ENCODE results near the gene C6orf136.
A peak's percentile ranks its signal among the peaks of the same experiment; 100 is the strongest.

C6orf136 gene

DNA sequence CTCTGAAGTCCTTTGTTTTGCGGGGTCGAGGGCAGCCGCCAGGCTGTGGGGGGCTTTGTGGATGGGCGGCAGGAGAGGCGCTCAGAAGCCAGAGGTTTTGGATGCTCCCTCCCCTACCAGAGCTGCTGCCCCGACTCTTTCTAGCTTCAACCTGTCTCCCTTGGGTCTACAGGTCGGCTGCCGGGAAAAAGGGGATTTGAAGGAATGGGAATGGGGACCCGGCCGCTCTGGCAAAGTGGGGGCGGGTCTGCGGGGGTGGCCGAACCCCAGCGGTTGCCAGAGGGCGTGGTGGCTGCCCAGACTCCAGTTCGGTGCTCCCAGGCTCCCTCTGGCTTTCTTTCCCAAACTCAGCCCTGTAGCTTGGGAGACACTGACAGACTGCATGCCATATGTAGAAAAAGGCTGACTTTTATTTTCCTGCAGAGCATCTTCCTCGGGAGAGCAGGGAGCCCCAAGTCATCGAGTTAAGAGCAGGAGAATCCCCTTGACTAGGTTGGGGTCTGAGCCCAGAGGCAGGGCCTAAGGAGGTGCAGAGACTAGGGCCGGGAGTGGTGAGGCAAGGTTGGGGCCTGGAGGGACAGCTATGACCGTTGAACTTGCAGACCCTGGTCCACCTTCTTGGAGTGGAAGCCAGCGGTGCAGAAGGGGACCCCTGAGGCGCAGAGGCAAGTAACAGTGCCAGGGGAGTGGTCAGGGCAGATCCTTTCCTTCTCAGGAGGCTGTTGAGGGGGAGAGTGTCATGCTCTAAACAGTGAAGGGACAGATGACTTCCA, 40.9 kb downstream of the C6orf136 start:
- DNase-seq: no peak

DNA sequence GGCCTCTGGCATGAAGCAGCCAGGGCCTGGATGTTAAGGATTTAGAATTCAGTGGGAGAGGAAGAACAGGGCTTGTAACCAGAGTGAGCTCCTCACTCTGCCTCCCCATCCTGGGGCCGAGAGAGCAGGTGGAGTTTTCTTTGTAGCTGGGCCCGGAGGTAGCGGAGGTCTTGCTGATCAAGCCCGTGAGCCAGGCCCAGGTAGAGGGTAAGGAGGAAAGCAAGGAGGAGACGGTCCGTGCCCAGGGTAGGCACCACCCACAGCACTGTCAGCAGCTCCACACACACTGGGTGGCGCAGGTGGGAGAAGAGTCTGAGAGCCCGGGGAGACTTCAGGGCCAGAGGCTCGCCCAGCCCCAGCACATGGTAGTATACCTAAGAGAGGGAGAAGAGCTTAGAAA, 41.6 kb downstream of the C6orf136 start:
- no peak for DNase-seq

DNA sequence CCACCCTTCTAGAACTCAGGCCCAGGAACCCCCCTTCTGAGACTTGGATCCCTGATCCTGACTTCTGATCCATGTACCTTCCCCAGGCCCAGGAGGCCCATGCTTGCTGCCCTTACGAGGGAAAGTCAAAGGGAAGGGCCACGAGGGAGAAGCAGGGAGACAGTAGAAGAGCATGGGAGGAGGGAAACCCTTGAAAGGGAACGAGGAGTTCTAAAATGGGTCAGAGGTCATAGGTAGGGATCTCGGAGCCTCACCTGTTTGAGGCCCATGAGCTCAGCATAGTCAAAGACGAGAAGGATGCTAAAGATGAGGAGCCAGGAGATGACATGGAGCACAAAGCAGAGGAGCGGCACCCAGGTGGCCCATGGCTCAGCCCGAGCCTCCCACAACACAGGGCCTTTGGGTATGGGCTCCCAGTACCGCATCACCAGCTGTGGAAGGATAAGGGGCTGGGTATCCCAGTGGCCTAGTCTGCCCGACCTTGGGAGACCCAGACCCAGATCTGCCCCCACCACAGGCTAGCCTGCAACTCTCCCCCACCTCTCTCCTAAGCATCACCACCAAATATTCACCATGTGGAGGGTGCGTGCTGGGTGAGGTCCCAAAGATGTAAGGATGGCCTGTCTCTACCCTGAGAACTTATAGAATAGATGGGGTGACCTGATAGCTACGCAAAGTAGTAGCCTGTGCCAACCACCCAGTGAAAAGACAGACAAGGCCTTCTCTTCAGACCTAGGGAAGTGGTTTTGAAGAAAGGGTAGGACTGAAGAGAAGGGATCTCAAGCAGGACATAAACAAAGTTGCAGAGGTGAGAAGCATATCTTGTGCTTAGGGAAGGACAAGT, 42.3 kb downstream of the C6orf136 start:
- no peak for DNase-seq

DNA sequence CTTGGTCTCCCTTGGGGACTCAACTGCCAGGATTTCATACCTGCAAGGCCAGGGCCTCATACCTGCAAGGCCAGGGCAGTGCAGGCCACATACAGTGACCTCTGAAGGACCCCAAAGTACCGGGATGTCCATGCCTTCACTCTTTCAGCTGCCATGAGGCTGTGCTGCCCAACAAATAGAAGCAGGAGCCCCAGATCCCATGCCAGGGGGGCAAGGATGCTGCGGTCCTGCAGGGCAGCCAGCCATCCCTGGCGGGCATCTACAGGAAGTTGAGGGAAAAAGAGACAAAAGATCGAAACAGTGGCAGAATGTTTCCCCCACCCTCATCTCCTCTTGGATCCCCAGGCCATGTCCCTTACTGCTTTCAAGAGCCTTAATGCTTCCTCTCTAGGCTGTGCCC, 43.1 kb downstream of the C6orf136 start:
- peak in 1 of 2 donors; percentile 7 for DNase-seq

DNA sequence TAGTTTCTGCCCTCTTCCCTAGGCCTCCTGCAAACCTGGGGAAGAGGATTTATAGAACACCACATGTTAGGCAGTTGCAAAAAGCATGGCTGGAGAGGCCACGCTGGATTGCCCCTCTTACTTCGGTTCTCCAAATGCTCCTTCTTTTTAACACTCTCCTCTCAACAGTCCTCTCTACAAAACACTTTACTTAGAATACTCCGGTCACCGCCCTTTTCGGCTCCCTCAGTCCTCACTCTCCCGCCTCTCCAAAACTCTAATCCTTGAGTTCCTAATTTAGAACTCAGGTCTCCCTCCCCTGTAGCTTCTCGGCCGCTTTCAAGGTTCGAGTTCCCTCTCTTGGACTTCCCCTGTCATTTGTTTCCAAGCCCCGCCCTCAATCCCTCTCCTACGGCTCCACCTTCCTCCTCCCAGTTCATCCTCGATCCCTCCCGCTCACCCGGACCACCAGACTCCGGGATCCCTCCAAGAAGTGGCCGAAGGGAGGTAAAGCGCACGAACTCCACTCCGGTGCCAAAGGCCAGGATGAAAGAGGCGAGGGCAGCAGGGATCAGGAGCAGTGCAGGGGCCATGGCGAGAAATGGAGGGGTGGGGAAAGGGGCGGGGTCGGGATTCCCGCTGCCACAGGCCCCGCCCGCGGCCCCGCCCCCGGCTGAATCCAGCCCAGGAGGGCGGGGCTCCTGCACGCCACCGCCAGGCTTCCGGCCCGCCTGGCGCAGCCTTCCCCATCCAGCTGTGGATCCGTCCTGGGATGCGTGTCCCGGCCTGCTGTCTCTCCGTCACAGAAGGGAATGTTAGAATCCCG, 43.7 kb downstream of the C6orf136 start, which contains the start of gene NRM:
Gene NRM, minus strand, starts transcription at position 582 of the 805 bp plus-strand sequence. Its CDS starts 10 bp downstream, at position 572.
- DNase-seq: peak; percentile 83 to 87

DNA sequence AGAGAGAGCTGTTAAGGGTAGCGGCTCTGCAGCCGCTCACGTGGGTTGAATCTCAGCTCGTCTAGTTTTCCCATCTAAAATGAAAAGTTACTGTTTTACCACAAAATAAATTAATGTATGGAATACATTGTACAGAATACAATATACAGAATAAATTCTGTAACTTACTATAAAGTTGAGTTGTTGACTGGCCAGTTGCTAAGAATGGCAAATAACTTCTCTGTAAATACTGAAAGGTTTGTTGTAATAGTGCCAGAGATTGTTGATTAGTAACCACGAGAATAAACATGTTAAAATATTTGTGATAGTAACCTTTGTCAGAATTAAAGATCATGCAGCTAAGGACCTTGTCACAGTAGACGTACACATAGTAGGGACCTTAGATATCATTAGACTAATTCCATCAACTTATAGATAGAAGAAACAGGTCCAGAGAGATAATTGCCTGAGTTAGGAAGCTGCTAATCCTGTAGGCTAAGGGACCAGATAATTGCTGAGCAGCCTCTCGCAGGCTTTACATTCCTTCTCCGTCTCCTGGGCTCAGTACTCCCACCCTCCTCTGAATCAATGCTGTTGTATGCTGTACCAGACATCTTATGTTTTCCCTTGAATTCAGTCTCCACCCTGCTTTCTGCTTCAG, 44.4 kb downstream of the C6orf136 start:
- DNase-seq: no peak

DNA sequence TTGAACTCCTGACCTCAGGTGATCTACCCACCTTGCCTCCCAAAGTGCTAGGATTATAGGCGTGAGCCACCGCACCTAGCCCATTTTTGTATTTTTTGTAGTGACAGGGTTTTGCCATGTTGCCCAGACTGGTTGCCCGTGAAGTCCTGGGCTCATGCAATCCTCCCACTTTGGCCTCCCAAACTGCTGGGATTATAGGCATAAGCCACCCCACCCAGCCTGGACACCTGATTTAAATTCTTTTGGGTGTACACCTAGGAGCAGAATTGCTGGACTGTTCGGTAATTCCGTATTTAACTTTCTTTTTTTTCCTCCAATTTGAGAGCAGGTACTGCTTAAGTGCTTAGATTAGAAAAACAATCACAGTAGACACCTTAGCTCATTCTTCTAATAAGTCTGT, 49.5 kb downstream of the C6orf136 start:
- no peak for DNase-seq

DNA sequence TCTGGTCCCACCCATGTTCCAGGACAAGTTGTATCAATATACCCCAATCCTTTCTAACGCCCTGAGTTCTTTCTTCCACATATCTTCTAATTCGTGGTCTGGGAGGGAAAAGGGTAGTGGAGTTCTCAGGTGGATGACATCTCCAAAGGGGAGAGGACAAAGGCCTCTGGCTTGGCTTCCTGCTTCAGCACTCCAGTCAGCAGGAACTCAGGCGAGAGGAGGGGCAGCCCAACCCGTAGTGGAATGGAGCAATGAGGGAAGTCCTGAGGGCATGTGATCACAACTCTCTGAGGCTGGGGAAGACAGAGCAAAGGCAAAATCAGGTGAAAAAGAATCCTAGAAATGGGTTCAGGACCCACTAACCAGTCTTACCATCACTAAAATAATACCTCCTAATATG, 53.4 kb downstream of the C6orf136 start:
- DNase-seq: peak; percentile 71 to 77

Measured in inflammatory macrophage treated with lipopolysaccharide for 1 hour (primary cell).